ENCODE data around the gene TFDP3.

The TFDP3 gene

GRCh38 chrX:133207751-133208150 is 10.4 kb downstream of the TFDP3 start:
- Histone ChIP-seq H2BK5ac (ENCODE audit: low read length) (no peak overlapping the region), H4K8ac (ENCODE audit: low read depth, low read length) (no peak overlapping the region), H3K4me3 (ENCODE audit: low read length) (no peak overlapping the region), H3K36me3 (ENCODE audit: control insufficient read depth, insufficient read depth, low read length) (no peaks in the 10 kb centered on the region), H3K27ac (ENCODE audit: low read depth, low read length) (no peak overlapping the region), H3K4me1 (ENCODE audit: control insufficient read depth, low read depth, low read length) (no peaks in the 10 kb centered on the region), H3K56ac (ENCODE audit: low read length) (no peak overlapping the region), H2BK15ac (replicated peaks; ENCODE audit: low read depth) (no peak overlapping the region), H2AK5ac (ENCODE audit: low read length) (no peak overlapping the region), H3K4ac (ENCODE audit: low read depth, low read length) (no peak overlapping the region), H3K27me3 (ENCODE audit: insufficient read depth, low read length, poor library complexity) (no peaks in the 10 kb centered on the region), H2BK120ac (ENCODE audit: low read depth, low read length) (no peak overlapping the region), H3K9ac (ENCODE audit: low read length) (no peak overlapping the region), H3K23ac (ENCODE audit: low read length) (no peak overlapping the region), H3K4me2 (ENCODE audit: low read length) (no peak overlapping the region), H4K5ac (ENCODE audit: low read length) (no peak overlapping the region), H3K79me1 (ENCODE audit: low read length) (no peaks in the 10 kb centered on the region), H3K18ac (ENCODE audit: low read length) (no peak overlapping the region), H3K79me2 (ENCODE audit: control insufficient read depth, insufficient read depth, low read length) (no peaks in the 10 kb centered on the region)
- DNase-seq: no peak
- no CpG with 5 or more reads among the region's 2 CpGs for WGBS (ENCODE audit: extremely low coverage, insufficient coverage, low lambda C conversion rate)

GRCh38 chrX:133191739-133192039 is 26.5 kb downstream of the TFDP3 start:
- Histone ChIP-seq H3K4me3 (ENCODE audit: low read length) (no peak overlapping the region), H3K79me1 (ENCODE audit: low read length) (no peaks in the 10 kb centered on the region), H4K8ac (ENCODE audit: low read depth, low read length) (no peak overlapping the region), H3K18ac (ENCODE audit: low read length) (no peak overlapping the region), H3K4me2 (ENCODE audit: low read length) (no peak overlapping the region), H3K9ac (ENCODE audit: low read length) (no peak overlapping the region), H2BK15ac (replicated peaks; ENCODE audit: low read depth) (no peak overlapping the region), H3K4me1 (ENCODE audit: control insufficient read depth, low read depth, low read length) (no peaks in the 10 kb centered on the region), H4K5ac (ENCODE audit: low read length) (no peak overlapping the region), H2AK5ac (ENCODE audit: low read length) (no peak overlapping the region), H3K79me2 (ENCODE audit: control insufficient read depth, insufficient read depth, low read length) (no peaks in the 10 kb centered on the region), H3K27ac (ENCODE audit: low read depth, low read length) (no peak overlapping the region), H3K27me3 (ENCODE audit: insufficient read depth, low read length, poor library complexity) (no peaks in the 10 kb centered on the region), H2BK5ac (ENCODE audit: low read length) (no peak overlapping the region), H3K23ac (ENCODE audit: low read length) (no peak overlapping the region), H3K56ac (ENCODE audit: low read length) (no peak overlapping the region), H2BK120ac (ENCODE audit: low read depth, low read length) (no peak overlapping the region), H3K36me3 (ENCODE audit: control insufficient read depth, insufficient read depth, low read length) (no peaks in the 10 kb centered on the region), H3K4ac (ENCODE audit: low read depth, low read length) (no peak overlapping the region)
- no CpG with 5 or more reads among the region's 1 CpG for WGBS (ENCODE audit: extremely low coverage, insufficient coverage, low lambda C conversion rate)
- no peak for DNase-seq

- Histone ChIP-seq H2BK15ac (replicated peaks; ENCODE audit: low read depth) (no peak overlapping the region), H3K79me2 (ENCODE audit: control insufficient read depth, insufficient read depth, low read length) (no peaks in the 10 kb centered on the region), H2AK5ac (ENCODE audit: low read length) (no peak overlapping the region), H4K8ac (ENCODE audit: low read depth, low read length) (no peak overlapping the region), H4K5ac (ENCODE audit: low read length) (no peak overlapping the region), H3K4me1 (ENCODE audit: control insufficient read depth, low read depth, low read length) (no peaks in the 10 kb centered on the region), H3K27ac (ENCODE audit: low read depth, low read length) (no peak overlapping the region), H3K79me1 (ENCODE audit: low read length) (no peaks in the 10 kb centered on the region), H2BK5ac (ENCODE audit: low read length) (no peak overlapping the region), H3K18ac (ENCODE audit: low read length) (no peak overlapping the region), H3K4me2 (ENCODE audit: low read length) (no peak overlapping the region), H3K9ac (ENCODE audit: low read length) (no peak overlapping the region), H3K23ac (ENCODE audit: low read length) (no peak overlapping the region), H3K56ac (ENCODE audit: low read length) (no peak overlapping the region), H3K4ac (ENCODE audit: low read depth, low read length) (no peak overlapping the region), H3K36me3 (ENCODE audit: control insufficient read depth, insufficient read depth, low read length) (no peaks in the 10 kb centered on the region), H3K4me3 (ENCODE audit: low read length) (no peak overlapping the region), H3K27me3 (ENCODE audit: insufficient read depth, low read length, poor library complexity) (no peaks in the 10 kb centered on the region), H2BK120ac (ENCODE audit: low read depth, low read length) (no peak overlapping the region)
- DNase-seq: peak; percentile 9
- WGBS (ENCODE audit: extremely low coverage, insufficient coverage, low lambda C conversion rate): no CpG with 5 or more reads among the region's 10 CpGs
Observed at GRCh38 chrX:133190877-133191738, 27.0 kb downstream of the TFDP3 start.

- Histone ChIP-seq H4K5ac (ENCODE audit: low read length) (no peak overlapping the region), H3K4me3 (ENCODE audit: low read length) (no peak overlapping the region), H3K4me2 (ENCODE audit: low read length) (no peak overlapping the region), H3K27me3 (ENCODE audit: insufficient read depth, low read length, poor library complexity) (no peaks in the 10 kb centered on the region), H2BK5ac (ENCODE audit: low read length) (no peak overlapping the region), H3K27ac (ENCODE audit: low read depth, low read length) (no peak overlapping the region), H3K23ac (ENCODE audit: low read length) (no peak overlapping the region), H3K18ac (ENCODE audit: low read length) (no peak overlapping the region), H2BK15ac (replicated peaks; ENCODE audit: low read depth) (no peak overlapping the region), H3K56ac (ENCODE audit: low read length) (no peak overlapping the region), H3K36me3 (ENCODE audit: control insufficient read depth, insufficient read depth, low read length) (no peaks in the 10 kb centered on the region), H2AK5ac (ENCODE audit: low read length) (no peak overlapping the region), H3K79me1 (ENCODE audit: low read length) (no peaks in the 10 kb centered on the region), H3K9ac (ENCODE audit: low read length) (no peak overlapping the region), H3K79me2 (ENCODE audit: control insufficient read depth, insufficient read depth, low read length) (no peaks in the 10 kb centered on the region), H4K8ac (ENCODE audit: low read depth, low read length) (no peak overlapping the region), H3K4me1 (ENCODE audit: control insufficient read depth, low read depth, low read length) (no peaks in the 10 kb centered on the region), H3K4ac (ENCODE audit: low read depth, low read length) (no peak overlapping the region), H2BK120ac (ENCODE audit: low read depth, low read length) (no peak overlapping the region)
- DNase-seq: no peak
- WGBS (ENCODE audit: extremely low coverage, insufficient coverage, low lambda C conversion rate): no CpG with 5 or more reads among the region's 8 CpGs
Observed at GRCh38 chrX:133189195-133189594, 29.0 kb downstream of the TFDP3 start.

GRCh38 chrX:133188631-133189030 is 29.5 kb downstream of the TFDP3 start:
- Histone ChIP-seq H3K27me3 (ENCODE audit: insufficient read depth, low read length, poor library complexity) (no peaks in the 10 kb centered on the region), H3K56ac (ENCODE audit: low read length) (no peak overlapping the region), H3K4me1 (ENCODE audit: control insufficient read depth, low read depth, low read length) (no peaks in the 10 kb centered on the region), H3K79me2 (ENCODE audit: control insufficient read depth, insufficient read depth, low read length) (no peaks in the 10 kb centered on the region), H3K4ac (ENCODE audit: low read depth, low read length) (no peak overlapping the region), H3K23ac (ENCODE audit: low read length) (no peak overlapping the region), H2BK15ac (replicated peaks; ENCODE audit: low read depth) (no peak overlapping the region), H2AK5ac (ENCODE audit: low read length) (no peak overlapping the region), H2BK5ac (ENCODE audit: low read length) (no peak overlapping the region), H3K27ac (ENCODE audit: low read depth, low read length) (no peak overlapping the region), H3K4me2 (ENCODE audit: low read length) (no peak overlapping the region), H4K5ac (ENCODE audit: low read length) (no peak overlapping the region), H3K9ac (ENCODE audit: low read length) (no peak overlapping the region), H2BK120ac (ENCODE audit: low read depth, low read length) (no peak overlapping the region), H3K79me1 (ENCODE audit: low read length) (no peaks in the 10 kb centered on the region), H4K8ac (ENCODE audit: low read depth, low read length) (no peak overlapping the region), H3K18ac (ENCODE audit: low read length) (no peak overlapping the region), H3K36me3 (ENCODE audit: control insufficient read depth, insufficient read depth, low read length) (no peaks in the 10 kb centered on the region), H3K4me3 (ENCODE audit: low read length) (no peak overlapping the region)
- no peak for DNase-seq
- no CpG with 5 or more reads among the region's 3 CpGs for WGBS (ENCODE audit: extremely low coverage, insufficient coverage, low lambda C conversion rate)

GRCh38 chrX:133185938-133186337 is 32.2 kb downstream of the TFDP3 start:
- no peak for DNase-seq
- Histone ChIP-seq H3K36me3 (ENCODE audit: control insufficient read depth, insufficient read depth, low read length) (no peaks in the 10 kb centered on the region), H3K27me3 (ENCODE audit: insufficient read depth, low read length, poor library complexity) (no peaks in the 10 kb centered on the region), H3K18ac (ENCODE audit: low read length) (no peak overlapping the region), H3K4me1 (ENCODE audit: control insufficient read depth, low read depth, low read length) (no peaks in the 10 kb centered on the region), H2AK5ac (ENCODE audit: low read length) (no peak overlapping the region), H3K4me2 (ENCODE audit: low read length) (no peak overlapping the region), H2BK5ac (ENCODE audit: low read length) (no peak overlapping the region), H3K79me1 (ENCODE audit: low read length) (no peaks in the 10 kb centered on the region), H4K8ac (ENCODE audit: low read depth, low read length) (no peak overlapping the region), H2BK120ac (ENCODE audit: low read depth, low read length) (no peak overlapping the region), H3K56ac (ENCODE audit: low read length) (no peak overlapping the region), H3K27ac (ENCODE audit: low read depth, low read length) (no peak overlapping the region), H4K5ac (ENCODE audit: low read length) (no peak overlapping the region), H3K4me3 (ENCODE audit: low read length) (no peak overlapping the region), H3K4ac (ENCODE audit: low read depth, low read length) (no peak overlapping the region), H3K79me2 (ENCODE audit: control insufficient read depth, insufficient read depth, low read length) (no peaks in the 10 kb centered on the region), H2BK15ac (replicated peaks; ENCODE audit: low read depth) (no peak overlapping the region), H3K23ac (ENCODE audit: low read length) (no peak overlapping the region), H3K9ac (ENCODE audit: low read length) (no peak overlapping the region)
- WGBS (ENCODE audit: extremely low coverage, insufficient coverage, low lambda C conversion rate): 100% methylated on average over 1 of the region's 2 CpGs

Data from mesendoderm (in vitro differentiated cells).